K562 (cell line): ENCODE data around the gene PRSS27. TPM values are rescaled to one million over a fixed set of nuclear protein-coding genes. Genes with fewer than 3 reads are reported as not detected.

Experiments
- ATAC-seq: fragments of 200-7000 bp; cut with Tn5 transposase; 3 replicates; pipeline ENCODE4 v1.9.1; 2020; ENCODE audit warnings: moderate library complexity
- BruUV-seq: library from RNA; stranded (reverse); fragments of 400-500 nt; replicated peaks from 2 replicates; lab custom pipeline; 2021; lab: Mats Ljungman, UMichigan
- CTCF ChIA-PET: fragments of 300-600 bp; formaldehyde crosslinking; extraction: SDS; loops from one replicate; lab custom pipeline; 2021; ENCODE audit warnings: low intra/inter-chr PET ratio; lab: Yijun Ruan, JAX
- POLR2A ChIA-PET: fragments of 300-600, 350-650 bp; sonication (Branson Sonifier 250); formaldehyde crosslinking; extraction: SDS; loops from one replicate; lab custom pipeline; 2021; ENCODE audit warnings: antibody characterized with exemption, inconsistent platforms; lab: Yijun Ruan, JAX
- DNase-seq, 4 experiments: peaks; one replicate each; pipeline versions ENCODE4 v3.0.0 to v3.0.0-alpha.2; 2011 to 2018; ENCODE audit warnings: low spot score in 3 of 4, mixed read lengths in 3 of 4; ENCODE audit errors: extremely low read depth in 1 of 4
- FAIRE-seq: peaks from 2 replicates; lab custom pipeline; 2011; peaks lifted over from hg19 to GRCh38; lab: Jason Lieb, UNC
- H2AFZ ChIP-seq: 2 replicates; pipeline ENCODE4 v1.6.0; 2011; ENCODE audit warnings: low read depth, low read length, control low read depth, inconsistent platforms
- H3K27ac ChIP-seq: fragments of 200-600 bp; 3 replicates; pipeline ENCODE4 v1.8.0; 2011; ENCODE audit warnings: low read depth, mild to moderate bottlenecking, control low read depth, inconsistent platforms, low read length, moderate library complexity, mixed read lengths; ENCODE audit errors: extremely low read depth
- H3K27me3 ChIP-seq, 2 experiments: fragments of 300-600 bp in 1 of 2; 2 replicates in 1 of 2; 3 replicates in 1 of 2; pipeline versions ENCODE4 v1.6.0 to v1.8.0; 2011; ENCODE audit warnings: inconsistent platforms in 2 of 2, low read length in 2 of 2, mild to moderate bottlenecking in 1 of 2, mixed read lengths in 1 of 2, moderate library complexity in 1 of 2; ENCODE audit not compliant: control insufficient read depth in 2 of 2, insufficient read depth in 2 of 2
- H3K36me3 ChIP-seq: fragments of 300-600 bp; 3 replicates; pipeline ENCODE4 v1.8.0; 2011; ENCODE audit warnings: mild to moderate bottlenecking, low read length, inconsistent platforms; ENCODE audit not compliant: control insufficient read depth, insufficient read depth
- H3K4me1 ChIP-seq, 2 experiments: fragments of 200-600 bp in 1 of 2; replicated peaks in 1 of 2; 2 replicates in 1 of 2; 3 replicates in 1 of 2; pipeline versions ENCODE4 v1.5.1 to v1.8.0; 2011; ENCODE audit warnings: inconsistent platforms in 2 of 2, low read length in 2 of 2, mild to moderate bottlenecking in 1 of 2, mixed read lengths in 1 of 2, moderate library complexity in 1 of 2; ENCODE audit not compliant: control insufficient read depth in 2 of 2, insufficient read depth in 2 of 2
- H3K4me2 ChIP-seq: 2 replicates; pipeline ENCODE4 v1.6.1; 2011; ENCODE audit warnings: low read length, control low read depth, inconsistent platforms, mixed read lengths; ENCODE audit not compliant: insufficient read depth
- H3K4me3 ChIP-seq: fragments of 200-600 bp; sonication (generic), shearing (Covaris generic); 2 replicates; pipeline ENCODE4 v1.5.1; 2016; ENCODE audit warnings: control low read depth, inconsistent platforms
- H3K79me2 ChIP-seq: fragments of 200-600 bp; 3 replicates; pipeline ENCODE4 v1.8.0; 2011; ENCODE audit warnings: low read length, inconsistent platforms; ENCODE audit not compliant: control insufficient read depth, insufficient read depth
- H3K9ac ChIP-seq, 2 experiments: 2 replicates each; pipeline versions ENCODE4 v1.6.0 to v1.6.1; 2011; ENCODE audit warnings: low read depth in 2 of 2, low read length in 2 of 2, control low read depth in 1 of 2, inconsistent platforms in 1 of 2, mild to moderate bottlenecking in 1 of 2, mixed read lengths in 1 of 2; ENCODE audit not compliant: insufficient read depth in 1 of 2
- H3K9me1 ChIP-seq: one replicate; pipeline ENCODE4 v1.6.0; 2011; ENCODE audit warnings: inconsistent platforms, mild to moderate bottlenecking, low read length, moderate library complexity; ENCODE audit not compliant: control insufficient read depth, insufficient read depth
- H3K9me3 ChIP-seq: replicated peaks from 2 replicates; pipeline ENCODE4 v1.5.1; 2011; ENCODE audit warnings: low read depth, low read length, inconsistent platforms; ENCODE audit not compliant: control insufficient read depth, insufficient read depth
- H4K20me1 ChIP-seq: replicated peaks from 2 replicates; pipeline ENCODE4 v1.6.1; 2011; ENCODE audit warnings: low read length, inconsistent platforms, mixed read lengths; ENCODE audit not compliant: control insufficient read depth, insufficient read depth
- E2F3 ChIP-seq: fragments of 250-450 bp; sonication (Bioruptor Pico); IDR thresholded peaks from 2 replicates; pipeline ENCODE4 v1.4.0; 2020; ENCODE audit warnings: mild to moderate bottlenecking
- EHMT2 ChIP-seq: fragments of 450-650 bp; IDR thresholded peaks from 2 replicates; pipeline ENCODE4 v1.6.1; 2018; ENCODE audit warnings: antibody characterized with exemption
- ELF2 ChIP-seq: fragments of 250-450 bp; sonication (Bioruptor Pico); IDR thresholded peaks from 2 replicates; pipeline ENCODE4 v1.5.0; 2021; ENCODE audit warnings: mild to moderate bottlenecking
- FOXA1 ChIP-seq: fragments of 450-650 bp; IDR thresholded peaks from 2 replicates; pipeline ENCODE4 v1.6.1; 2016; ENCODE audit warnings: mild to moderate bottlenecking, borderline replicate concordance
- HMG20B ChIP-seq: fragments of 250-450 bp; sonication (Bioruptor Pico); IDR thresholded peaks from 2 replicates; pipeline ENCODE4 v1.5.0; 2021; ENCODE audit warnings: mild to moderate bottlenecking
- POLR2G ChIP-seq: fragments of 200-400 bp; formaldehyde crosslinking; IDR thresholded peaks from 2 replicates; pipeline ENCODE4 v1.6.1; 2017; ENCODE audit warnings: low read depth, mild to moderate bottlenecking, antibody characterized with exemption, low read length, moderate library complexity
- POLR3A ChIP-seq: IDR thresholded peaks from 2 replicates; pipeline ENCODE4 v1.6.1; 2011; ENCODE audit warnings: borderline replicate concordance, mild to moderate bottlenecking, moderate library complexity; ENCODE audit not compliant: insufficient read length, insufficient read depth; ENCODE audit errors: extremely low read depth
- PYGO2 ChIP-seq: fragments of 450-650 bp; IDR thresholded peaks from 2 replicates; pipeline ENCODE4 v1.6.1; 2016; ENCODE audit warnings: mild to moderate bottlenecking, missing genetic modification characterization, moderate library complexity, missing compliant biosample characterization
- SMAD4 ChIP-seq: fragments of 250-450 bp; sonication (Bioruptor Pico); conservative IDR thresholded peaks from 2 replicates; pipeline ENCODE4 v1.8.0; 2021; ENCODE audit warnings: inconsistent platforms, mild to moderate bottlenecking, moderate library complexity
- SUPT5H ChIP-seq: fragments of 450-650 bp; IDR thresholded peaks from 2 replicates; pipeline ENCODE4 v1.6.1; 2016
- ZNF408 ChIP-seq: fragments of 250-450 bp; sonication (Bioruptor Pico); IDR thresholded peaks from 2 replicates; pipeline ENCODE4 v1.4.0; 2020; ENCODE audit warnings: low read depth, mild to moderate bottlenecking, moderate library complexity
- ZNF584 ChIP-seq: fragments of 200-800 bp; sonication (Bioruptor generic); IDR thresholded peaks from 2 replicates; pipeline ENCODE4 v1.6.1; 2016; ENCODE audit warnings: low read depth, mild to moderate bottlenecking, missing genetic modification characterization, missing compliant biosample characterization
- ZNF717 ChIP-seq: fragments of 250-450 bp; sonication (Bioruptor Pico); IDR thresholded peaks from 2 replicates; pipeline ENCODE4 v1.5.0; 2021
- WGBS: fragments of 100-300 bp; shearing (Covaris generic); methylation state at CpG from one replicate; pipeline ENCODE4 v1.1.6; 2016; ENCODE audit warnings: low coverage, mixed read lengths; ENCODE audit not compliant: insufficient coverage; ENCODE audit errors: missing lambda C conversion rate; 5-methylcytosine and 5-hydroxymethylcytosine counted together
- in situ Hi-C: fragments of 300-500 bp; cut with MboI; formaldehyde crosslinking; loops from 4 replicates; pipeline ENCODE4 v1.15.0; 2018; ENCODE audit warnings: inconsistent platforms, mixed read lengths
- intact Hi-C: fragments of 100-400 bp; cut with micrococcal nuclease; formaldehyde crosslinking; loops from 2 replicates; pipeline ENCODE4 v1.14.2; 2022
- polyA plus RNA-seq, 8 experiments: library from polyadenylated mRNA; depleted of rRNA in 4 of 8; stranded (reverse) in 5 of 8; unstranded in 3 of 8; fragments of >200 nt; fragmentation: Nextera tagmentation in 2 of 8; fragmentation: Illumina TruSeq in 1 of 8; extraction: Ambion mirVana in 2 of 8; extraction: Trizol in 1 of 8; gene quantifications; 2 replicates each; pipeline versions ENCODE4 v1.2.1 to v1.2.3, GENCODE V29; 2011 to 2014; ENCODE audit warnings: inconsistent platforms in 1 of 8, missing spikeins in 1 of 8
- total RNA-seq, 7 experiments: library from RNA; depleted of rRNA in 6 of 7; stranded (reverse); fragments of >200 nt in 6 of 7; fragmentation: Illumina TruSeq in 2 of 7; extraction: Trizol in 2 of 7; gene quantifications; 2 replicates each; pipeline versions ENCODE4 v1.2.1 to v1.2.3, GENCODE V29; 2011 to 2021; ENCODE audit warnings: low replicate concordance in 1 of 7
- TF ChIP-seq, protein P1 (sequence below): fragments of 450-650 bp; IDR thresholded peaks from 2 replicates; pipeline ENCODE4 v1.6.1; 2017; ENCODE audit warnings: antibody characterized with exemption, mild to moderate bottlenecking

PRSS27 gene
- total and polyA plus RNA-seq, 9 of the 15 experiments (the other 6 are each of a cell fraction or from before 2014, with no cell fraction given): 0.09 to 0.20 (median 0.17) TPM; not detected in 5

DNA sequence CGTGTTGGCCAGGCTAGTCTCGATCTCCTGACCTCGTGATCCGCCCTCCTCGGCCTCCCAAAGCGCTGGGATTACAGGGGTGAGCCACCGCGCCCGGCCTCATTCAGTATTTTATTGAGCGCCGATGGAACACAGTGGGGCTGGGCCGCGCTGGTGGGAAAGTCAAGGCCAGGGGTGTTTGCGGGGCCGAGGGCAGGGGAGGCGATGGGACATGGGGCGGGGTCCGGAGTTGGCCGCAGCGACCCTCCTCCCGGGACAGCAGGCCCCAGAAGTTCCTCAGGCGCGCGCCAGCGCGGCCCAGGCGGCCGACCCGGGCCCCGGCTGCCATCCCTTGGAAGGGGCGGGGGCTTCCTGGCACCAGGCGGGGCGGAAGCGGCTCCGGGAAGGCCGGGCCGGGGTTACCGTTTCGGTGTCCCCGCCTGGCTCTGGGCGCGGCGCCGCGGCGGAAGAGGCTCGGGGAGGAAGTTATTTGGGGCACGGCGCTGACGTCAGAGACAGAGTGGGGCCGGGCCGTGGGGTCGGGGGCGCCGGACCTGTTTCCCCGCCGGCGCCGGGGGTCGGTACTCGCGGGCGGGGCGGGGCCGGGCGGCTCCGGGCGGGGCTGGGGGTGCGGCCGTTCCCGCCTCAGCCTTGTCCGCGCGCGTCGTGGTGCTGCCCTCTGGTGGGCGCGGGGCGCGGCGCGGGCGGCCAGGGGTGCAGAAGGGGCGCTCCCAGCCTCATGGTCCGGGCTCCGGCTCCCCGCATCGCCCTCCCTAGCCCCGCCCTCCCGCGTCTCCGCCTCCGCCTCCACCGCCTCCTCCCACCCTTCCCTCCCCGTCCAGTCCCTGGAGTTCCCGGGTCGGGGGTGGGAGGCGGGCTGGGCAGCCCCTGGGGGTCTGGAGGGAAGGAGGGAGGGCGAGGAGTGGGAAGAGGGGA lies 952 bp upstream of the PRSS27 start:
- Histone ChIP-seq H3K9me1 (no peaks in the 10 kb centered on the region), H3K79me2 (no peaks in the 10 kb centered on the region), H3K36me3 (no peaks in the 10 kb centered on the region), H3K4me2 (peak overlapping the region; percentile 65), H4K20me1 (peaks cover 2% of the 10 kb centered on the region; the same call in 1 of the 2 replicates), H3K9ac (peak overlapping the region; percentile 64 to 92), H3K9me3 (no peaks in the 10 kb centered on the region), H2AFZ (peak overlapping the region; percentile 73), H3K4me1 (peaks cover 2 to 53% of the 10 kb centered on the region in 2 experiments; a peak in 3 of 5 replicates), H3K27ac (peak overlapping the region; percentile 44), H3K4me3 (peak overlapping the region; percentile 51), H3K27me3 (no peaks in the 10 kb centered on the region; a peak in 1 of 5 replicates)
- POLR2A ChIA-PET: interaction anchor here (0.6 kb wide), 1 partner anchor 21 kb away, joined by 3 read pairs; no protein-coding TSS in a partner anchor
- in situ Hi-C loops: no loop called here
- CTCF ChIA-PET: no interaction called here
- FAIRE-seq (peak; percentile 64), DNase-seq (peak; percentile 92 to 96 (median 94)), ATAC-seq (peak; percentile 91)
- intact Hi-C loops: no loop called here
- under 1% methylated on average over 28 of the region's 99 CpGs for WGBS
- BruUV-seq: no TSS peak
- TF ChIP-seq PYGO2 (tag): no peak
- no peak for TF ChIP-seq FOXA1
- no peak for TF ChIP-seq E2F3 (CRISPR knock-in tag)
- no peak for TF ChIP-seq POLR3A
- peak; percentile 76 for TF ChIP-seq SMAD4 (CRISPR knock-in tag)
- peak; percentile 89 for TF ChIP-seq POLR2G
- no peak for TF ChIP-seq ELF2 (CRISPR knock-in tag)
- TF ChIP-seq EHMT2: no peak
- no peak for TF ChIP-seq HMG20B (CRISPR knock-in tag)
- no peak for TF ChIP-seq ZNF584 (CRISPR knock-in tag)
- TF ChIP-seq SUPT5H: peak; percentile 58
- no peak for TF ChIP-seq ZNF717
- no peak for TF ChIP-seq ZNF408 (CRISPR knock-in tag)
- TF ChIP-seq, protein P1, sequence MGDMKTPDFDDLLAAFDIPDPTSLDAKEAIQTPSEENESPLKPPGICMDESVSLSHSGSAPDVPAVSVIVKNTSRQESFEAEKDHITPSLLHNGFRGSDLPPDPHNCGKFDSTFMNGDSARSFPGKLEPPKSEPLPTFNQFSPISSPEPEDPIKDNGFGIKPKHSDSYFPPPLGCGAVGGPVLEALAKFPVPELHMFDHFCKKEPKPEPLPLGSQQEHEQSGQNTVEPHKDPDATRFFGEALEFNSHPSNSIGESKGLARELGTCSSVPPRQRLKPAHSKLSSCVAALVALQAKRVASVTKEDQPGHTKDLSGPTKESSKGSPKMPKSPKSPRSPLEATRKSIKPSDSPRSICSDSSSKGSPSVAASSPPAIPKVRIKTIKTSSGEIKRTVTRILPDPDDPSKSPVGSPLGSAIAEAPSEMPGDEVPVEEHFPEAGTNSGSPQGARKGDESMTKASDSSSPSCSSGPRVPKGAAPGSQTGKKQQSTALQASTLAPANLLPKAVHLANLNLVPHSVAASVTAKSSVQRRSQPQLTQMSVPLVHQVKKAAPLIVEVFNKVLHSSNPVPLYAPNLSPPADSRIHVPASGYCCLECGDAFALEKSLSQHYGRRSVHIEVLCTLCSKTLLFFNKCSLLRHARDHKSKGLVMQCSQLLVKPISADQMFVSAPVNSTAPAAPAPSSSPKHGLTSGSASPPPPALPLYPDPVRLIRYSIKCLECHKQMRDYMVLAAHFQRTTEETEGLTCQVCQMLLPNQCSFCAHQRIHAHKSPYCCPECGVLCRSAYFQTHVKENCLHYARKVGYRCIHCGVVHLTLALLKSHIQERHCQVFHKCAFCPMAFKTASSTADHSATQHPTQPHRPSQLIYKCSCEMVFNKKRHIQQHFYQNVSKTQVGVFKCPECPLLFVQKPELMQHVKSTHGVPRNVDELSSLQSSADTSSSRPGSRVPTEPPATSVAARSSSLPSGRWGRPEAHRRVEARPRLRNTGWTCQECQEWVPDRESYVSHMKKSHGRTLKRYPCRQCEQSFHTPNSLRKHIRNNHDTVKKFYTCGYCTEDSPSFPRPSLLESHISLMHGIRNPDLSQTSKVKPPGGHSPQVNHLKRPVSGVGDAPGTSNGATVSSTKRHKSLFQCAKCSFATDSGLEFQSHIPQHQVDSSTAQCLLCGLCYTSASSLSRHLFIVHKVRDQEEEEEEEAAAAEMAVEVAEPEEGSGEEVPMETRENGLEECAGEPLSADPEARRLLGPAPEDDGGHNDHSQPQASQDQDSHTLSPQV: no peak
